HCT116 (cell line): ENCODE data around the gene ABHD4. TPM values are rescaled to one million over a fixed set of nuclear protein-coding genes. Genes with fewer than 3 reads are reported as not detected.

Experiments
- ATAC-seq: fragments of 200-7000 bp; cut with Tn5 transposase; 2 replicates; pipeline ENCODE4 v1.9.1; 2020; ENCODE audit warnings: mild to moderate bottlenecking, moderate library complexity
- BruUV-seq: library from RNA; stranded (reverse); fragments of 400-500 nt; replicated peaks from 2 replicates; lab custom pipeline; 2021; lab: Mats Ljungman, UMichigan
- CTCF ChIA-PET: fragments of 300-600 bp; sonication (Branson Sonifier 250); formaldehyde crosslinking; loops from one replicate; lab custom pipeline; 2021; ENCODE audit warnings: antibody characterized with exemption; lab: Charles Lee
- POLR2A ChIA-PET: fragments of 300-600, 350-600 bp; sonication (Branson Sonifier 250); formaldehyde crosslinking; loops from one replicate; lab custom pipeline; 2021; ENCODE audit warnings: antibody characterized with exemption; lab: Charles Lee
- RAD21 ChIA-PET, 2 experiments: fragments of 300-600 bp; sonication (Branson Sonifier 250); formaldehyde crosslinking; loops; one replicate each; lab custom pipeline; 2023; ENCODE audit warnings: low total read pairs in 2 of 2; ENCODE audit not compliant: uncharacterized antibody in 2 of 2, unreplicated experiment in 2 of 2, low non-redundant PET in 1 of 2; lab: Charles Lee
- DNase-seq: peaks from one replicate; pipeline ENCODE4 v3.0.0-alpha.2; 2010; ENCODE audit warnings: low read depth, low spot score
- H2AFZ ChIP-seq: fragments of 200-600 bp; shearing (Covaris generic), sonication (generic); 2 replicates; pipeline ENCODE4 v1.6.1; 2017; ENCODE audit warnings: low read depth, mixed run types, mixed read lengths, antibody characterized with exemption, low read length; ENCODE audit not compliant: poor library complexity, severe bottlenecking
- H3K27ac ChIP-seq: 2 replicates; pipeline ENCODE4 v1.5.1; 2012; ENCODE audit warnings: low read depth, low read length
- H3K27me3 ChIP-seq: fragments of 200-600 bp; sonication (generic); 2 replicates; pipeline ENCODE4 v1.6.1; 2016; ENCODE audit warnings: mixed run types, low read length, mixed read lengths; ENCODE audit not compliant: insufficient read depth
- H3K36me3 ChIP-seq, 2 experiments: fragments of 200-500 bp in 1 of 2; fragments of 200-600 bp in 1 of 2; sonication (Bioruptor generic) in 1 of 2; sonication (generic) in 1 of 2; 2 replicates each; pipeline versions ENCODE4 v1.5.1 to v1.6.1; 2014 to 2016; ENCODE audit warnings: low read length in 2 of 2, inconsistent platforms in 1 of 2, mixed read lengths in 1 of 2, mixed run types in 1 of 2; ENCODE audit not compliant: insufficient read depth in 2 of 2, control insufficient read depth in 1 of 2
- H3K4me1 ChIP-seq, 2 experiments: fragments of 200-600 bp in 1 of 2; sonication (generic) in 1 of 2; 2 replicates each; pipeline versions ENCODE4 v1.5.1 to v1.6.1; 2012 to 2017; ENCODE audit warnings: low read length in 2 of 2, inconsistent platforms in 1 of 2, mild to moderate bottlenecking in 1 of 2, mixed read lengths in 1 of 2, mixed run types in 1 of 2, moderate library complexity in 1 of 2; ENCODE audit not compliant: insufficient read depth in 2 of 2, control insufficient read depth in 1 of 2
- H3K4me2 ChIP-seq: fragments of 200-600 bp; sonication (generic); 2 replicates; pipeline ENCODE4 v1.6.1; 2017; ENCODE audit warnings: mixed run types, low read length, mixed read lengths
- H3K4me3 ChIP-seq, 2 experiments: fragments of 200-600 bp in 1 of 2; sonication (generic) in 1 of 2; replicated peaks in 1 of 2; 2 replicates each; pipeline ENCODE4 v1.5.1; 2011 to 2016; ENCODE audit warnings: low read length in 2 of 2, control low read depth in 1 of 2, low read depth in 1 of 2, mild to moderate bottlenecking in 1 of 2, mixed read lengths in 1 of 2, mixed run types in 1 of 2
- H3K79me2 ChIP-seq: fragments of 200-600 bp; sonication (generic); 2 replicates; pipeline ENCODE4 v1.6.1; 2017; ENCODE audit warnings: mild to moderate bottlenecking, mixed run types, low read length, moderate library complexity, mixed read lengths; ENCODE audit not compliant: insufficient read depth
- H3K9ac ChIP-seq: fragments of 200-600 bp; sonication (generic); 2 replicates; pipeline ENCODE4 v1.6.1; 2016; ENCODE audit warnings: low read length, mixed read lengths
- H3K9me2 ChIP-seq: fragments of 200-600 bp; sonication (generic), shearing (Covaris generic); 2 replicates; pipeline ENCODE4 v1.6.1; 2017; ENCODE audit warnings: mixed run types, mild to moderate bottlenecking, moderate library complexity; ENCODE audit not compliant: insufficient read depth
- H3K9me3 ChIP-seq, 2 experiments: fragments of 200-500 bp in 1 of 2; fragments of 200-600 bp in 1 of 2; sonication (Bioruptor generic) in 1 of 2; sonication (generic) in 1 of 2; 2 replicates each; pipeline ENCODE4 v1.6.1; 2014 to 2017; ENCODE audit warnings: low read length in 2 of 2, mixed read lengths in 2 of 2, inconsistent platforms in 1 of 2, low read depth in 1 of 2, mild to moderate bottlenecking in 1 of 2, mixed run types in 1 of 2, moderate library complexity in 1 of 2; ENCODE audit not compliant: control insufficient read depth in 1 of 2, insufficient read depth in 1 of 2
- H4K20me1 ChIP-seq: fragments of 200-600 bp; sonication (generic), shearing (Covaris generic); 2 replicates; pipeline ENCODE4 v1.6.1; 2017; ENCODE audit warnings: mixed run types, mild to moderate bottlenecking, moderate library complexity; ENCODE audit not compliant: insufficient read depth
- CBX3 ChIP-seq: IDR thresholded peaks from 2 replicates; pipeline ENCODE4 v1.6.1; 2012; ENCODE audit warnings: low read depth
- CEBPB ChIP-seq: IDR thresholded peaks from 2 replicates; pipeline ENCODE4 v1.6.1; 2012; ENCODE audit warnings: low read depth
- ELF1 ChIP-seq: IDR thresholded peaks from 2 replicates; pipeline ENCODE4 v1.6.1; 2012; ENCODE audit warnings: low read depth, borderline replicate concordance
- EZH2 ChIP-seq: fragments of 200-600 bp; sonication (generic); IDR thresholded peaks from 2 replicates; pipeline ENCODE4 v1.6.1; 2017; ENCODE audit warnings: antibody characterized with exemption, mixed run types
- EZH2phosphoT487 ChIP-seq: fragments of 200-600 bp; IDR thresholded peaks from 2 replicates; pipeline ENCODE4 v1.6.1; 2018; ENCODE audit warnings: antibody characterized with exemption, borderline replicate concordance
- FOSL1 ChIP-seq: IDR thresholded peaks from 2 replicates; pipeline ENCODE4 v1.6.1; 2012; ENCODE audit warnings: low read depth
- POLR2A ChIP-seq: IDR thresholded peaks from 2 replicates; pipeline ENCODE4 v1.7.0; 2011; ENCODE audit warnings: borderline replicate concordance; ENCODE audit not compliant: insufficient read depth, insufficient read length; ENCODE audit errors: extremely low read depth
- POLR2AphosphoS5 ChIP-seq: IDR thresholded peaks from 2 replicates; pipeline ENCODE4 v1.6.1; 2011; ENCODE audit warnings: mild to moderate bottlenecking, low read depth, low read length, moderate library complexity
- RAD21 ChIP-seq: IDR thresholded peaks from 2 replicates; pipeline ENCODE4 v1.6.1; 2012; ENCODE audit warnings: low read depth, mild to moderate bottlenecking
- SIN3A ChIP-seq: IDR thresholded peaks from 2 replicates; pipeline ENCODE4 v1.6.1; 2012; ENCODE audit warnings: low read depth
- SP1 ChIP-seq: IDR thresholded peaks from 2 replicates; pipeline ENCODE4 v1.6.1; 2012; ENCODE audit warnings: low read depth
- SRF ChIP-seq: IDR thresholded peaks from 2 replicates; pipeline ENCODE4 v1.6.1; 2012; ENCODE audit warnings: low read depth
- TCF7L2 ChIP-seq: IDR thresholded peaks from 2 replicates; pipeline ENCODE4 v1.7.0; 2011; ENCODE audit warnings: borderline replicate concordance, inconsistent platforms; ENCODE audit not compliant: insufficient read depth, insufficient read length; ENCODE audit errors: extremely low read depth
- YY1 ChIP-seq: IDR thresholded peaks from 2 replicates; pipeline ENCODE4 v1.6.1; 2011; ENCODE audit warnings: low read length, low read depth, moderate library complexity, mild to moderate bottlenecking; ENCODE audit not compliant: insufficient replicate concordance; ENCODE audit errors: extremely low read depth
- ZFX ChIP-seq: fragments of 450-650 bp; IDR thresholded peaks from 2 replicates; pipeline ENCODE4 v1.6.1; 2017
- intact Hi-C: fragments of 100-400 bp; cut with micrococcal nuclease; formaldehyde crosslinking; loops from 2 replicates; pipeline ENCODE4 v1.10.0; 2022
- total RNA-seq: library from RNA; stranded (reverse); gene quantifications from one replicate; pipeline ENCODE4 v1.2.1, GENCODE V29; 2021; ENCODE audit not compliant: unreplicated experiment
- TF ChIP-seq, protein P1 (sequence below): IDR thresholded peaks from 2 replicates; pipeline ENCODE4 v1.6.1; 2012; ENCODE audit warnings: low read depth
- TF ChIP-seq, protein P2 (sequence below): IDR thresholded peaks from 2 replicates; pipeline ENCODE4 v1.6.1; 2012
- TF ChIP-seq, protein P3 (sequence below), 3 experiments: fragments of 200-600 bp in 1 of 3; sonication (generic) in 1 of 3; IDR thresholded peaks in 2 of 3; conservative IDR thresholded peaks in 1 of 3; 2 replicates each; pipeline ENCODE4 v1.5.1; 2012 to 2017; ENCODE audit warnings: low read depth in 2 of 3, low read length in 2 of 3, antibody characterized with exemption in 1 of 3, borderline replicate concordance in 1 of 3, control low read depth in 1 of 3, mild to moderate bottlenecking in 1 of 3, mixed read lengths in 1 of 3, mixed run types in 1 of 3, moderate library complexity in 1 of 3; ENCODE audit not compliant: insufficient read depth in 1 of 3
- TF ChIP-seq, protein P4 (sequence below): IDR thresholded peaks from 2 replicates; pipeline ENCODE4 v1.6.1; 2011; ENCODE audit warnings: mild to moderate bottlenecking, low read length, moderate library complexity; ENCODE audit not compliant: insufficient replicate concordance; ENCODE audit errors: extremely low read depth
- TF ChIP-seq, protein P5 (sequence below): IDR thresholded peaks from 2 replicates; pipeline ENCODE4 v1.6.1; 2012

Gene ABHD4
- total RNA-seq, 1 experiment from 2014 or later: 9.4 TPM

DNA sequence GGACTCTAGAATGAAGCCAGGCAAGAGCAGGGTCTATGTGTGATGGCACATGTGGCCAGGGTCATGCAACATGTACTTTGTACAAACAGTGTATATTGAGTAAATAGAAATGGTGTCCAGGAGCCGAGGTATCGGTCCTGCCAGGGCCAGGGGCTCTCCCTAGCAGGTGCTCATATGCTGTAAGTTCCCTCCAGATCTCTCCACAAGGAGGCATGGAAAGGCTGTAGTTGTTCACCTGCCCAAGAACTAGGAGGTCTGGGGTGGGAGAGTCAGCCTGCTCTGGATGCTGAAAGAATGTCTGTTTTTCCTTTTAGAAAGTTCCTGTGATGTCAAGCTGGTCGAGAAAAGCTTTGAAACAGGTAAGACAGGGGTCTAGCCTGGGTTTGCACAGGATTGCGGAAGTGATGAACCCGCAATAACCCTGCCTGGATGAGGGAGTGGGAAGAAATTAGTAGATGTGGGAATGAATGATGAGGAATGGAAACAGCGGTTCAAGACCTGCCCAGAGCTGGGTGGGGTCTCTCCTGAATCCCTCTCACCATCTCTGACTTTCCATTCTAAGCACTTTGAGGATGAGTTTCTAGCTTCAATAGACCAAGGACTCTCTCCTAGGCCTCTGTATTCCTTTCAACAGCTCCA is 48.7 kb upstream of the ABHD4 start:
- ATAC-seq (no peak), DNase-seq (no peak)
- no peak overlapping the region for H3K9ac ChIP-seq
- no peak overlapping the region for H3K4me2 ChIP-seq
- intact Hi-C loops: no loop called here
- no peaks in the 10 kb centered on the region for H3K9me3 ChIP-seq
- TF ChIP-seq FOSL1: no peak
- TF ChIP-seq SRF: no peak
- TF ChIP-seq, protein P1, sequence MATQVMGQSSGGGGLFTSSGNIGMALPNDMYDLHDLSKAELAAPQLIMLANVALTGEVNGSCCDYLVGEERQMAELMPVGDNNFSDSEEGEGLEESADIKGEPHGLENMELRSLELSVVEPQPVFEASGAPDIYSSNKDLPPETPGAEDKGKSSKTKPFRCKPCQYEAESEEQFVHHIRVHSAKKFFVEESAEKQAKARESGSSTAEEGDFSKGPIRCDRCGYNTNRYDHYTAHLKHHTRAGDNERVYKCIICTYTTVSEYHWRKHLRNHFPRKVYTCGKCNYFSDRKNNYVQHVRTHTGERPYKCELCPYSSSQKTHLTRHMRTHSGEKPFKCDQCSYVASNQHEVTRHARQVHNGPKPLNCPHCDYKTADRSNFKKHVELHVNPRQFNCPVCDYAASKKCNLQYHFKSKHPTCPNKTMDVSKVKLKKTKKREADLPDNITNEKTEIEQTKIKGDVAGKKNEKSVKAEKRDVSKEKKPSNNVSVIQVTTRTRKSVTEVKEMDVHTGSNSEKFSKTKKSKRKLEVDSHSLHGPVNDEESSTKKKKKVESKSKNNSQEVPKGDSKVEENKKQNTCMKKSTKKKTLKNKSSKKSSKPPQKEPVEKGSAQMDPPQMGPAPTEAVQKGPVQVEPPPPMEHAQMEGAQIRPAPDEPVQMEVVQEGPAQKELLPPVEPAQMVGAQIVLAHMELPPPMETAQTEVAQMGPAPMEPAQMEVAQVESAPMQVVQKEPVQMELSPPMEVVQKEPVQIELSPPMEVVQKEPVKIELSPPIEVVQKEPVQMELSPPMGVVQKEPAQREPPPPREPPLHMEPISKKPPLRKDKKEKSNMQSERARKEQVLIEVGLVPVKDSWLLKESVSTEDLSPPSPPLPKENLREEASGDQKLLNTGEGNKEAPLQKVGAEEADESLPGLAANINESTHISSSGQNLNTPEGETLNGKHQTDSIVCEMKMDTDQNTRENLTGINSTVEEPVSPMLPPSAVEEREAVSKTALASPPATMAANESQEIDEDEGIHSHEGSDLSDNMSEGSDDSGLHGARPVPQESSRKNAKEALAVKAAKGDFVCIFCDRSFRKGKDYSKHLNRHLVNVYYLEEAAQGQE: no peak
- no peak for TF ChIP-seq YY1
- TF ChIP-seq SIN3A: no peak
- no peak for TF ChIP-seq CBX3
- TF ChIP-seq, protein P2, sequence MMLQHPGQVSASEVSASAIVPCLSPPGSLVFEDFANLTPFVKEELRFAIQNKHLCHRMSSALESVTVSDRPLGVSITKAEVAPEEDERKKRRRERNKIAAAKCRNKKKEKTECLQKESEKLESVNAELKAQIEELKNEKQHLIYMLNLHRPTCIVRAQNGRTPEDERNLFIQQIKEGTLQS: no peak
- no peak for TF ChIP-seq EZH2
- no peak for TF ChIP-seq EZH2phosphoT487
- no peak for TF ChIP-seq TCF7L2
- TF ChIP-seq, protein P3, sequence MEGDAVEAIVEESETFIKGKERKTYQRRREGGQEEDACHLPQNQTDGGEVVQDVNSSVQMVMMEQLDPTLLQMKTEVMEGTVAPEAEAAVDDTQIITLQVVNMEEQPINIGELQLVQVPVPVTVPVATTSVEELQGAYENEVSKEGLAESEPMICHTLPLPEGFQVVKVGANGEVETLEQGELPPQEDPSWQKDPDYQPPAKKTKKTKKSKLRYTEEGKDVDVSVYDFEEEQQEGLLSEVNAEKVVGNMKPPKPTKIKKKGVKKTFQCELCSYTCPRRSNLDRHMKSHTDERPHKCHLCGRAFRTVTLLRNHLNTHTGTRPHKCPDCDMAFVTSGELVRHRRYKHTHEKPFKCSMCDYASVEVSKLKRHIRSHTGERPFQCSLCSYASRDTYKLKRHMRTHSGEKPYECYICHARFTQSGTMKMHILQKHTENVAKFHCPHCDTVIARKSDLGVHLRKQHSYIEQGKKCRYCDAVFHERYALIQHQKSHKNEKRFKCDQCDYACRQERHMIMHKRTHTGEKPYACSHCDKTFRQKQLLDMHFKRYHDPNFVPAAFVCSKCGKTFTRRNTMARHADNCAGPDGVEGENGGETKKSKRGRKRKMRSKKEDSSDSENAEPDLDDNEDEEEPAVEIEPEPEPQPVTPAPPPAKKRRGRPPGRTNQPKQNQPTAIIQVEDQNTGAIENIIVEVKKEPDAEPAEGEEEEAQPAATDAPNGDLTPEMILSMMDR (IDR thresholded peaks at IDR 0.05 in 2 of 3, conservative IDR thresholded peaks at IDR 0.05 in 1 of 3; ENCODE audit: borderline replicate concordance in 1 of 3, insufficient read depth in 1 of 3, low read depth in 2 of 3, low read length in 2 of 3): no peak
- TF ChIP-seq, protein P4, sequence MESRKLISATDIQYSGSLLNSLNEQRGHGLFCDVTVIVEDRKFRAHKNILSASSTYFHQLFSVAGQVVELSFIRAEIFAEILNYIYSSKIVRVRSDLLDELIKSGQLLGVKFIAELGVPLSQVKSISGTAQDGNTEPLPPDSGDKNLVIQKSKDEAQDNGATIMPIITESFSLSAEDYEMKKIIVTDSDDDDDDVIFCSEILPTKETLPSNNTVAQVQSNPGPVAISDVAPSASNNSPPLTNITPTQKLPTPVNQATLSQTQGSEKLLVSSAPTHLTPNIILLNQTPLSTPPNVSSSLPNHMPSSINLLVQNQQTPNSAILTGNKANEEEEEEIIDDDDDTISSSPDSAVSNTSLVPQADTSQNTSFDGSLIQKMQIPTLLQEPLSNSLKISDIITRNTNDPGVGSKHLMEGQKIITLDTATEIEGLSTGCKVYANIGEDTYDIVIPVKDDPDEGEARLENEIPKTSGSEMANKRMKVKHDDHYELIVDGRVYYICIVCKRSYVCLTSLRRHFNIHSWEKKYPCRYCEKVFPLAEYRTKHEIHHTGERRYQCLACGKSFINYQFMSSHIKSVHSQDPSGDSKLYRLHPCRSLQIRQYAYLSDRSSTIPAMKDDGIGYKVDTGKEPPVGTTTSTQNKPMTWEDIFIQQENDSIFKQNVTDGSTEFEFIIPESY: no peak
- no peak for TF ChIP-seq POLR2A
- TF ChIP-seq SP1: no peak
- TF ChIP-seq CEBPB: no peak
- TF ChIP-seq ELF1: no peak
- no peak for TF ChIP-seq POLR2AphosphoS5
- TF ChIP-seq ZFX: no peak
- TF ChIP-seq, protein P5, sequence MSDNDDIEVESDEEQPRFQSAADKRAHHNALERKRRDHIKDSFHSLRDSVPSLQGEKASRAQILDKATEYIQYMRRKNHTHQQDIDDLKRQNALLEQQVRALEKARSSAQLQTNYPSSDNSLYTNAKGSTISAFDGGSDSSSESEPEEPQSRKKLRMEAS: no peak
- no peak for TF ChIP-seq RAD21
- H3K27me3 ChIP-seq: no peaks in the 10 kb centered on the region; the same call in 1 of the 2 replicates
- no peaks in the 10 kb centered on the region for H3K79me2 ChIP-seq
- no peaks in the 10 kb centered on the region for H4K20me1 ChIP-seq
- no peak overlapping the region for H3K27ac ChIP-seq
- no peaks in the 10 kb centered on the region for H3K36me3 ChIP-seq
- ChIA-PET CTCF (interaction anchor here (1.3 kb wide), 1 partner anchor 306 kb away, joined by 4 read pairs; no protein-coding TSS in a partner anchor), POLR2A (no interaction called here), RAD21 (no interaction called here)
- H3K4me1 ChIP-seq: no peaks in the 10 kb centered on the region
- H3K4me3 ChIP-seq: no peak overlapping the region
- H3K9me2 ChIP-seq: no peaks in the 10 kb centered on the region
- BruUV-seq: no TSS peak
- no peak overlapping the region for H2AFZ ChIP-seq
